Large intestine (tissue), 3 donors: Measurements from ENCODE around the gene PIGM. TPM values are rescaled to one million over a fixed set of nuclear protein-coding genes. Genes with fewer than 3 reads are reported as not detected.

Experiments used
- DNase-seq, 2 donors: peaks; one replicate each; pipeline versions ENCODE4 v3.0.0 to v3.0.0-alpha.2; 2013
- H3K27ac ChIP-seq: one replicate; pipeline ENCODE4 v1.5.1; 2013; ENCODE audit warnings: low read length
- H3K27me3 ChIP-seq: 2 replicates; pipeline ENCODE4 v1.6.1; 2013; ENCODE audit warnings: low read length; ENCODE audit not compliant: control insufficient read depth, insufficient read depth
- H3K36me3 ChIP-seq: 2 replicates; pipeline ENCODE4 v1.6.1; 2013; ENCODE audit warnings: low read length; ENCODE audit not compliant: control insufficient read depth, insufficient read depth
- H3K4me1 ChIP-seq: one replicate; pipeline ENCODE4 v1.6.1; 2013; ENCODE audit warnings: low read length; ENCODE audit not compliant: control insufficient read depth, insufficient read depth
- H3K4me3 ChIP-seq: one replicate; pipeline ENCODE4 v1.5.1; 2013; ENCODE audit warnings: low read length
- H3K9me3 ChIP-seq: one replicate; pipeline ENCODE4 v1.6.1; 2013; ENCODE audit warnings: mild to moderate bottlenecking, low read depth, low read length, moderate library complexity; ENCODE audit not compliant: control insufficient read depth
- WGBS: methylation state at CpG from one replicate; pipeline ENCODE4 v1.1.5; 2013; ENCODE audit warnings: low lambda C conversion rate; ENCODE audit not compliant: insufficient coverage; 5-methylcytosine and 5-hydroxymethylcytosine counted together
- polyA plus RNA-seq: library from polyadenylated mRNA; unstranded; fragments of 120-200 nt; gene quantifications from one replicate; pipeline ENCODE4 v1.2.1, GENCODE V29; 2013

PIGM gene
- polyA plus RNA-seq, 1 donor: 13.1 TPM

DNA sequence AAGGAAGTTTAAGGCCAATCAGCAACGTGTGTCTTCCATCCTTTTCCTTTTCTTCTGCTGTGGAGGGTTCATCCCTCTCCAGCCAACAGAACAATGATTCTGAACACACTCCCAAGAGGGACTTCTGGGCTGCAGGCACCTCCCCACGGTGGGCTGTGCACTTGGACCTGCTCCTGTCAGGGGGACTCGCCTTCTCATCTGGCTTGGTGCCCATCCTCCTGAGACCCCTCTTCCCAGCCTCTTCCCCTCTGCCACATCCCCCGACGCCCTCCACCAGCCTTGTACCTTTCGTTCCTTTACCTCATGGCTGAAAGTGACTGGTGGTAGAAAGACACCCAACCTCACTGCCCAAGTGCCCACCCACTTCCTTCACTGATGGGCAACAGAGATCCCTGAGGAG, 51.7 kb downstream of the PIGM start:
- no peaks in the 10 kb centered on the region for H3K36me3 ChIP-seq
- no peak for DNase-seq
- H3K27ac ChIP-seq: no peak overlapping the region
- no CpG with 5 or more reads among the region's 6 CpGs for WGBS
- H3K4me3 ChIP-seq: no peak overlapping the region
- no peaks in the 10 kb centered on the region for H3K9me3 ChIP-seq
- H3K27me3 ChIP-seq: no peaks in the 10 kb centered on the region
- H3K4me1 ChIP-seq: no peaks in the 10 kb centered on the region

DNA sequence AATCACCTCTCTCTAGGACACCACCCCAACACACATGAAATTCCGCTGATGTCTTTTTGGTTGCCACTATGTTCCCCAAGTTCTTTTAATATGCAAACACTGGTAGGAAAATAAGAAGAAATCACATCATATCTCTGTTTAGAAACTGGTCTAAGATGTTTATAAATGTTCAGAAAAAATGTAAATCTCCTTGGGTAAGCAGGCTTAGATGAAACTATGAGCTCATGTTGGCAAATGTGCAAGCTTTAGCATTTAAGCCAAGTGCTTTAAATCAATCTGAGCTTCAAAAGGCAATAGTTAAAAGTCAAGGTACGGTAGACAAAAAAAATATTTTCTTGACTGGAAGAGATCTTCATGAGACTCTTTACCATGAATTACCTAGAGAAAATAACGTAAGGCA, 52.5 kb downstream of the PIGM start:
- WGBS: 89% methylated on average over 2 of the region's 3 CpGs
- Histone ChIP-seq H3K36me3 (no peaks in the 10 kb centered on the region), H3K27me3 (no peaks in the 10 kb centered on the region), H3K4me1 (no peaks in the 10 kb centered on the region), H3K9me3 (no peaks in the 10 kb centered on the region), H3K27ac (no peak overlapping the region), H3K4me3 (no peak overlapping the region)
- DNase-seq: no peak

DNA sequence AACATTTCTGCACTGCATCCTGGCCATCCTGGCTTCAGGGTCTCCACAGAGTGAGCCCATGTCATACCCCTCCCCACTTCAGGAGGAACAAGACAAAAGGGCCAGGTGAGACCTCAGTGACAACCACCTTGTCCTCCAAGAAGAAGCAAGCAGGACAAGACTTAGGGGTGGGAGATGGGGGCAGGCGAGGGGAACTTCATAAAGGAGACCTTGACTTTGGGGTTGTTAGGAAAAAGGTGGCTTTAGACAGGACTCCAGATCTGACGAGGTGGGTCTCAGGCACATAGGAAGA, 53.7 kb downstream of the PIGM start:
- H3K27ac ChIP-seq: no peak overlapping the region
- peaks cover 2% of the 10 kb centered on the region for H3K4me1 ChIP-seq
- no peaks in the 10 kb centered on the region for H3K36me3 ChIP-seq
- H3K9me3 ChIP-seq: no peaks in the 10 kb centered on the region
- H3K4me3 ChIP-seq: no peak overlapping the region
- H3K27me3 ChIP-seq: no peaks in the 10 kb centered on the region
- WGBS: no CpG with 5 or more reads among the region's 2 CpGs
- no peak for DNase-seq

DNA sequence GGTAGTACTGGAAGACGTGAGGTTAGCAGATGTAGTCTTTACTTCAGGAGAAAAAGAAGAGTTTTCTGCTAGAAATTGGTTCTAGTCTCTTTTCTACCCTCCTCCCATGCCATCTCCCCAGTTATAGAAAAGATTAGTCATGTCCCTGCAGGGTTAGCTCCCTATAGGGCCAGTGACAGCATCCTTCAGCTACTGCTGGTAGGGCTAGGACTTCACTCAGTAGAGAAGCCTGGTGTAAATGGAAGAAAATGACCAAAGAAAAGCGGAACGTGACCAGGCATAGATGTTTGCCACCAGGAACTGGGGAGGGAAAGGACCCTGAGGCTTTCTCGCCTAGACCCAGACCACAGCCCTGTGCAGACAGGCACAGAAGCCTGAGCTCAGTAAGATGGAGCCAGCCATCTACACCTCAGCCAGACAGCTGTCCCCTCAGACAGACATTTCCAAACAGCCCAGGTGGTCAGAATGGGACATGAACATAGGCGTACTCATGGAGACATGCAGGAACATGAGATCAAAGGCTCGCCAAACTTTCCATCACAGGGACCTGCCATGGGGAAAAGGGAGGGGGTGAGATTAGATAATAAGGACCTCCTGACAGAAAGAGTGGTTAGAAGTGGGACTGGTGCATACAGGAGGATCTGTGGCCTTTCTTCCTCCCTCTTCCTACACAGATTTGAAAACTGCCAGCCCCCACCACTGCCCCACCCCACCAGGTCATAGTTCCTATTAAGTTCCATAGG, 54.3 kb downstream of the PIGM start:
- WGBS: 90% methylated on average over 2 of the region's 6 CpGs
- Histone ChIP-seq H3K36me3 (no peaks in the 10 kb centered on the region), H3K27me3 (no peaks in the 10 kb centered on the region), H3K4me3 (no peak overlapping the region), H3K4me1 (peaks cover 6% of the 10 kb centered on the region), H3K9me3 (no peaks in the 10 kb centered on the region), H3K27ac (no peak overlapping the region)
- DNase-seq: no peak

Other genes starting within 250 kb of the PIGM start
- gene FCRL6, start 229.6 kb downstream of the PIGM start, polyA plus RNA-seq: 0.69 TPM
- gene SLAMF8, start 205.1 kb downstream of the PIGM start, polyA plus RNA-seq: 4.5 TPM
- 0.06 TPM for gene VSIG8, start 169.3 kb downstream of the PIGM start, polyA plus RNA-seq
- gene CFAP45, start 131.8 kb downstream of the PIGM start, polyA plus RNA-seq: 0.30 TPM
- gene TAGLN2, start 106.5 kb downstream of the PIGM start, polyA plus RNA-seq: 271 TPM
- gene IGSF9, start 86.4 kb downstream of the PIGM start, polyA plus RNA-seq: 107 TPM
- 0.33 TPM for gene SLAMF9, start 77.8 kb downstream of the PIGM start, polyA plus RNA-seq
- 0.52 TPM for gene KCNJ10, start 38.2 kb upstream of the PIGM start, polyA plus RNA-seq
- gene KCNJ9, start 49.5 kb upstream of the PIGM start, polyA plus RNA-seq: 0.36 TPM
- gene IGSF8, start 66.6 kb upstream of the PIGM start, polyA plus RNA-seq: 31.0 TPM
- gene ATP1A2, start 83.8 kb upstream of the PIGM start, polyA plus RNA-seq: 7.5 TPM
- 0.27 TPM for gene ATP1A4, start 119.6 kb upstream of the PIGM start, polyA plus RNA-seq
- 1.9 TPM for gene CASQ1, start 158.6 kb upstream of the PIGM start, polyA plus RNA-seq
- gene PEA15, start 173.4 kb upstream of the PIGM start, polyA plus RNA-seq: 74.8 TPM
- gene DCAF8, start 230.6 kb upstream of the PIGM start, polyA plus RNA-seq: 152 TPM